ENCODE data around the gene CAMSAP1. TPM values are rescaled to one million over a fixed set of nuclear protein-coding genes. Genes with fewer than 3 reads are reported as not detected.

The CAMSAP1 gene
- total RNA-seq, 1 donor from 2014 or later = 20.0 TPM

DNA sequence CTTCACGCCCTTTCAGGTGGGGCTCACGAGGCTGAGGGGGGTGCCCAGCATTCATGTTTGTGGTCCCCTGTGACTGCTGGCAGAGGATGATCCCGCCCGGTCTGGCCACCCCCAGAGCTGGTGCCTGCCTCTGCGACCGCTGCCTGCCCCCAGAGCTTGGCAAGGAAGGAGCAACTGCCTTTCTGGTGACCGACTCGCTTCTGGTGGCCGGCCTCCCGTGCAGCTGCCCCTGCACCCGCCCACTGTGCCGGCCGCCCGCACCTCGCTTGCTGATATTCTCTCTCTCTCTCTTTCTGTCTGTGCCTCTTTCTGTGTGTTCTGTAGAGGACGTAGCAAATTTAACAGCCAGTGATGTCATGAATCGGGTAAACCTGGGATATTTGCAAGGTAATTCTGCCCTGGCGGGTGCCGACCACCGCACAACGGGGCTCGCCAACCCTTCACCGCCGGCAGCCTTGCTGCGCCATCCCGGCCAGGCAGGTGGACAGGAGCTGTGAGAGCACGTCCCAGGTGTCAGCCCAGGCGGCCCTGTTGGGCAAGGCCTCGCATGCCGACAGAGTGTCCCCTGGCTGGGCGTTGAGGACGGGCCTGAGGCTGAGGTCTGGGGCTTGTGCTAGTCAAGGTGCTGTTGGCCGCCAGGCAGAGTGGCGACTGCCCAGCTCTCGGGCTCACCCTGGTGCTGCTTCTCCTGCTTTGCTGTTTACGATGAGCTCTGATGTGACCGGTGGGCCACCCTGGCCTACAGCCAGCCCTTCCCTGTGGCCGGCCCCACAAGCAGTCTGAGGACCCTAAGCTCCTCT lies 119.4 kb downstream of the CAMSAP1 start:
- no peaks in the 10 kb centered on the region for H3K9me3 ChIP-seq (replicated peaks)
- intact Hi-C loops (cut with micrococcal nuclease) = no loop called here
- H3K36me3 ChIP-seq = no peaks in the 10 kb centered on the region
- H3K27ac ChIP-seq (replicated peaks) = no peak overlapping the region
- no peak overlapping the region for H3K4me3 ChIP-seq
- DNase-seq = no peak
- no peaks in the 10 kb centered on the region for H3K4me1 ChIP-seq
- peaks cover 77% of the 10 kb centered on the region for H3K27me3 ChIP-seq (ENCODE audit: low read depth)
- no peak for TF ChIP-seq CTCF (IDR thresholded peaks at IDR 0.05; ENCODE audit: borderline replicate concordance)

DNA sequence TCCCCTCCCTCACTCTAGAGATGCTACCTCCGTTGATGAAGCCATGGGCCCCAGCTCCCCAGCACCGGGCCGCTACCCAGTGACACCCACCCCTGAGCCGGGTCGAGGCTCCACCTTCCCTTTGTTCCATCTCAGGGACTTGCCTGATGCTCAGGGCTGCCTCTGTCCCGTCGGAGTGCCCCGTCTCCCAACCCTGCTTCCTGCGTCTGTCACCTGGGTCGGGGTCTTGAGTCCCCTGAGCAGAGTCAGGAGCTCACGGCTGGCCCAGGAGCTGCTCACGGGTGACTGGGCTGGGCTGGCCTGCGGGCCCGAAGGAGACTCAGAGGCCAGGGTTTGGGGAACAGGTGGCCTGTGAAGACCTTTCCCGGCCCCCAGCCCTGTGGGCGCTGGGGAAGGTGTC lies 120.0 kb downstream of the CAMSAP1 start:
- Histone ChIP-seq H3K36me3 (no peaks in the 10 kb centered on the region), H3K4me1 (no peaks in the 10 kb centered on the region), H3K9me3 (replicated peaks) (no peaks in the 10 kb centered on the region), H3K27me3 (ENCODE audit: low read depth) (peaks cover 73% of the 10 kb centered on the region), H3K4me3 (no peak overlapping the region), H3K27ac (replicated peaks) (no peak overlapping the region)
- no peak for DNase-seq
- TF ChIP-seq CTCF (IDR thresholded peaks at IDR 0.05; ENCODE audit: borderline replicate concordance) = no peak
- intact Hi-C loops (cut with micrococcal nuclease) = no loop called here

DNA sequence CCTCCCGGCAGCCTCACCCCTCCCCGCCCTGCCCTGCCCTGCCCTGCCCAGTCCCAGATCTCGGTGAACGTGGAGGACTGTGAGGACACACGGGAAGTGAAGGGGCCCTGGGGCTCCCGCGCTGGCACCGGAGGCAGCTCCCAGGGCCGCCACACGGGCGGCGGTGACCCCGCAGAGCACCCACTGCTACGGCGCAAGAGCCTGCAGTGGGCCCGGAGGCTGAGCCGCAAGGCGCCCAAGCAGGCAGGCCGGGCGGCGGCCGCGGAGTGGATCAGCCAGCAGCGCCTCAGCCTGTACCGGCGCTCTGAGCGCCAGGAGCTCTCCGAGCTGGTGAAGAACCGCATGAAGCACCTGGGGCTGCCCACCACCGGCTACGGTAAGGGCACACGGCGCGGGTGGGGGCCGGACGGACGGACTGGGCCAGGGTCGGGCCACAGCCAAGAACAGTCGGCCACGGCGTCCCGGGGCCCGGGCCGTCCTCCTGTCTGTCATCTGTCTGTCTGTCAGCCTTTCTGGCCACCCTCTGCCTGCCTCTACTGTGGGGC lies 121.1 kb downstream of the CAMSAP1 start:
- no peaks in the 10 kb centered on the region for H3K4me1 ChIP-seq
- H3K4me3 ChIP-seq = no peak overlapping the region
- no peaks in the 10 kb centered on the region for H3K9me3 ChIP-seq (replicated peaks)
- no peaks in the 10 kb centered on the region for H3K36me3 ChIP-seq
- peaks cover 63% of the 10 kb centered on the region for H3K27me3 ChIP-seq (ENCODE audit: low read depth)
- intact Hi-C loops (cut with micrococcal nuclease) = no loop called here
- no peak overlapping the region for H3K27ac ChIP-seq (replicated peaks)
- no peak for DNase-seq
- no peak for TF ChIP-seq CTCF (IDR thresholded peaks at IDR 0.05; ENCODE audit: borderline replicate concordance)

GRCh38 chr9:135785013-135785575 lies 122.3 kb downstream of the CAMSAP1 start:
- Histone ChIP-seq H3K4me3 (no peak overlapping the region), H3K36me3 (no peaks in the 10 kb centered on the region), H3K27me3 (ENCODE audit: low read depth) (peaks cover 52% of the 10 kb centered on the region), H3K9me3 (replicated peaks) (no peaks in the 10 kb centered on the region), H3K27ac (replicated peaks) (no peak overlapping the region), H3K4me1 (no peaks in the 10 kb centered on the region)
- intact Hi-C loops (cut with micrococcal nuclease) = no loop called here
- DNase-seq = no peak
- no peak for TF ChIP-seq CTCF (IDR thresholded peaks at IDR 0.05; ENCODE audit: borderline replicate concordance)

DNA sequence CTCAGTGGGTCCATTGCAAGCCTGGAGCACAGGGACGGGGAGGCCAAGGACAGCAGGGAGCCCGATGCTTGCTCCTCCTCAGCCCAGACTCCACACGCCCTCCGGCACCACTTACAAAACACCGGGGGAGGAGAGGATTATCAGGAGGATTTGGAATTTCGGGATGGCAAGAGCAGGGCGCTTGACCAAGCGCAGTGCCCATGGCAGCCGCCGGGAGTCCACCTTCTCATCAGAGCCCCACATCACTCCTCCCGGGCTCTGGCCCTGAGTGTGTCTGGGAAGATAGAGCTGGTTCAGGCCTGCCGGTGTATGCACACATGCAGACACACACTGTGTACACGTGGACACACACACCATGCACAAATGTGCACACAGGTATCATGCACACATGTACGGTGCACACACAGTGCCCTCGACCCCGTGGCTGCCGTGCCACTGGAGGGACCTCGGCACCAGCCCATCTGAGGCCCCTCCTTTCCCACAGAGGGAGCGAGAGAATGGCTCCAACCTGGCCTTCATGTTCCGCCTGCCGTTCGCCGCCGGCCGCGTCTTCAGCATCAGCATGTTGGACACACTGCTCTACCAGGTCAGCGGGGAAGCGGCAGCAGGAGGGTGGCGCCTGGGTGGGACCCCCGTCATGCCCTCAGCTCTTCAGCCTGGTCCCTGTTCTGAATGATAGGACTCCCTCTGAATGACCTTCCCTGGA lies 123.7 kb downstream of the CAMSAP1 start:
- Histone ChIP-seq H3K36me3 (no peaks in the 10 kb centered on the region), H3K4me3 (no peak overlapping the region), H3K9me3 (replicated peaks) (no peaks in the 10 kb centered on the region), H3K27me3 (ENCODE audit: low read depth) (peaks cover 38% of the 10 kb centered on the region), H3K4me1 (no peaks in the 10 kb centered on the region), H3K27ac (replicated peaks) (no peak overlapping the region)
- no peak for DNase-seq
- TF ChIP-seq CTCF (IDR thresholded peaks at IDR 0.05; ENCODE audit: borderline replicate concordance) = no peak
- intact Hi-C loops (cut with micrococcal nuclease) = no loop called here
